ENCODE measurements around the gene FZD10. TPM values are rescaled to one million over a fixed set of nuclear protein-coding genes. Genes with fewer than 3 reads are reported as not detected.

FZD10 gene
- total RNA-seq, 1 experiment from 2014 or later = not detected

DNA sequence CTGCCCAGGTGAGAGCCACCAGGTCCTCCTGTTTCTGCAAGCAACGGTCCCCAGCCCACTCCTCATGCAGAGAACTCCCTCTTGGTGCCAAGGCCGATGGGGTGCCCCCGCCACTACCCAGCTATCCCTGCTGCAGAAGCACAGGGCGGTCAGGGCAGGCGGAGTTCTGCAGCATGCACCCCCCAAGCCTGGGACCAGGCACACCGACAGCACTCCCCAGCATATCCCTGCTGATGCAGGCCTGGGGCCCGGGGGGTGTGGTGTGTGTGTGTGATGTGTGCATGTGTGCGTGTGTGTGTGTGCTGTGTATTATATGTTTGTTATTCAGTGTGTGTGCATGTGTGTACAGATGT lies 27.7 kb upstream of the FZD10 start:
- no peaks in the 10 kb centered on the region for H3K27me3 Mint-ChIP-seq (ENCODE audit: insufficient read depth, unreplicated experiment)
- peaks cover 14% of the 10 kb centered on the region for H3K4me1 Mint-ChIP-seq (ENCODE audit: insufficient read depth, unreplicated experiment)
- intact Hi-C loops (cut with micrococcal nuclease) = no loop called here
- no peaks in the 10 kb centered on the region for H3K36me3 Mint-ChIP-seq (ENCODE audit: insufficient read depth, unreplicated experiment)
- H3K4me3 Mint-ChIP-seq (ENCODE audit: unreplicated experiment) = no peak overlapping the region
- ChIA-PET CTCF (interaction anchor here (0.6 kb wide), 1 partner anchor 1470 kb away, joined by 3 read pairs; no protein-coding TSS in a partner anchor), POLR2A (no interaction called here)
- no TSS peak for BruUV-seq (replicated peaks)
- no peak for DNase-seq (ENCODE audit: unreplicated experiment)
- H3K9me3 Mint-ChIP-seq (ENCODE audit: unreplicated experiment) = peaks cover 7% of the 10 kb centered on the region
- TF ChIP-seq, protein P1, sequence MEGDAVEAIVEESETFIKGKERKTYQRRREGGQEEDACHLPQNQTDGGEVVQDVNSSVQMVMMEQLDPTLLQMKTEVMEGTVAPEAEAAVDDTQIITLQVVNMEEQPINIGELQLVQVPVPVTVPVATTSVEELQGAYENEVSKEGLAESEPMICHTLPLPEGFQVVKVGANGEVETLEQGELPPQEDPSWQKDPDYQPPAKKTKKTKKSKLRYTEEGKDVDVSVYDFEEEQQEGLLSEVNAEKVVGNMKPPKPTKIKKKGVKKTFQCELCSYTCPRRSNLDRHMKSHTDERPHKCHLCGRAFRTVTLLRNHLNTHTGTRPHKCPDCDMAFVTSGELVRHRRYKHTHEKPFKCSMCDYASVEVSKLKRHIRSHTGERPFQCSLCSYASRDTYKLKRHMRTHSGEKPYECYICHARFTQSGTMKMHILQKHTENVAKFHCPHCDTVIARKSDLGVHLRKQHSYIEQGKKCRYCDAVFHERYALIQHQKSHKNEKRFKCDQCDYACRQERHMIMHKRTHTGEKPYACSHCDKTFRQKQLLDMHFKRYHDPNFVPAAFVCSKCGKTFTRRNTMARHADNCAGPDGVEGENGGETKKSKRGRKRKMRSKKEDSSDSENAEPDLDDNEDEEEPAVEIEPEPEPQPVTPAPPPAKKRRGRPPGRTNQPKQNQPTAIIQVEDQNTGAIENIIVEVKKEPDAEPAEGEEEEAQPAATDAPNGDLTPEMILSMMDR (IDR thresholded peaks at IDR 0.05; ENCODE audit: unreplicated experiment) = no peak
- H3K27ac Mint-ChIP-seq (ENCODE audit: low read depth, unreplicated experiment) = no peak overlapping the region

DNA sequence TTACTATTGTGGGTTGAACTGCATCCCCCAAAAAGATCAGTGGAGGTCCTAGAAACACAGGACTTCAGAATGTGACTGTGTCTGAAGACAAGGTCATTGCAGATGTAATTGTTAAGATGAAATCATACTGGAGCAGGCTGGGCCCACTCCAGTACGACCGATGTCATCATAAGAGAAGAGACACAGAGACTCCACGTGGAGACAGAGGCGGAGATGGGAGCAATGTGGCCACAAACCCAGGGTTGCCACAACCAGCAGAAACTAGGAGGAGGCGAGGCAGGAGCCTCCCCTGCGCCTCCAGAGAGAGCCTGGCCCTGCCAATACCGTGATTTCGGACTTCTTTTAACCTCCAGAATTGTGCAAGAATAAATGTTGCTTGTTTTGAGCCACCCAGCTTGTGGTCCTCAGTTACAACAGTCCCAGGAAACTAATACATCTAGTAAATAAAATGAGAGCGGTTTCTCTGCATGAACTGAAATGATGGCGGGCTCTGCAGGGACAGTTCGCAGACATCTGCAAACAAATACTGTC lies 25.7 kb upstream of the FZD10 start:
- peak overlapping the region; percentile 26 for H3K4me3 Mint-ChIP-seq (ENCODE audit: unreplicated experiment)
- H3K27me3 Mint-ChIP-seq (ENCODE audit: insufficient read depth, unreplicated experiment) = no peaks in the 10 kb centered on the region
- DNase-seq (ENCODE audit: unreplicated experiment) = peak; percentile 38
- no peaks in the 10 kb centered on the region for H3K9me3 Mint-ChIP-seq (ENCODE audit: unreplicated experiment)
- BruUV-seq (replicated peaks) = no TSS peak
- peaks cover 14% of the 10 kb centered on the region for H3K4me1 Mint-ChIP-seq (ENCODE audit: insufficient read depth, unreplicated experiment)
- intact Hi-C loops (cut with micrococcal nuclease) = no loop called here
- no peaks in the 10 kb centered on the region for H3K36me3 Mint-ChIP-seq (ENCODE audit: insufficient read depth, unreplicated experiment)
- TF ChIP-seq, protein P1 (IDR thresholded peaks at IDR 0.05; ENCODE audit: unreplicated experiment) = no peak
- no peak overlapping the region for H3K27ac Mint-ChIP-seq (ENCODE audit: low read depth, unreplicated experiment)
- ChIA-PET CTCF (interaction anchor here (0.8 kb wide), 2 partner anchors 12 to 68 kb away, joined by 3 read pairs; no protein-coding TSS in a partner anchor), POLR2A (interaction anchor here (0.9 to 2.8 kb wide), 6 partner anchors 8 to 56 kb away, joined by 3 to 14 read pairs (median 8); no protein-coding TSS in a partner anchor)

DNA sequence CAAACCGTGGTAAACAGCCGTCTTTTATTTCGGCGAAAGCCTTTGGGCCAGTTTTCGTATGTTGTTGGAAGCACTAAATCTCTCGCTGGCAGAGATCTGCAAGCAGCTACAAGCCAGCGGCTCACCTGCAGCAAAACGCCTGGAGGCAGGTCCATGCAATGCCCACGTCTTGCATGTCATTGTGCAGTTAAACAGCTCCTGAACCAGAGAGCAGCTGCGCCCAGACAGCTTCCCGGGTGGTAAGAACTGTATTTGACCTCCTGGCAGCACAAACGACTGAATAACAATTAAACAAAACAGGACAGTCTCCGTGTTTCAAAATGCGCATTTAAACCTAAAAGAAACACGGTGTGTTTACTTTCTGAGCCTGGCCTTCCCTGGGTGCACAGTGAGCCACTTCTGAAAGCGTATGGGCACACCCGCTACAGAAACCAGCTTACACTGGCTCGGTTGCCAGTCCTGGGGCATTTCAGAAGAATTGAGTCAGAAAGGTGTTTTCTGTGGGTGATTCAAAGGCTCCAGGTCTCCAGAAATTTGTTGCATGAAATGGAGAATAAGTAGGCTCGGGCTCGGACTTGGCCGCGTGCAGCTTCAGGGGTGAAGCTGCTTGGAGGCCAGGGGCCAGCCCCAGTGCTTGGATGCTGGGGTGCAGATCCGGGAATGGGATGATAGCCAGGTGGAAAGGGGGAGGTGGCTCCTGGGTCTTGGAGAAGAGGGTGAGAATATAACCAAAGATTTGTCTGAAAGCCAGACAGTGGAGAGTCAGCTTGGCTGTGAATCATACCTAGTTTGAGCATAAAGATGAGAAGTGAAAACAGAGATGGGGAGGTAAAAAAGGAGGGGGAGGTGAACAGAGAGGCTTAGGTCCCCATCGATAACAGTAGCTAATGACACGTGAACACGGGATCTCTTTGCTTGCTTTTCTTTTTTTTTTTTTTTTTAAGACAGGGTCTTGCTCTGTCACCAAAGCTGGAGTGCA lies 24.9 kb upstream of the FZD10 start:
- peak overlapping the region; percentile 29 for H3K4me3 Mint-ChIP-seq (ENCODE audit: unreplicated experiment)
- DNase-seq (ENCODE audit: unreplicated experiment) = peak; percentile 69
- ChIA-PET CTCF (interaction anchor here (0.6 to 0.8 kb wide), 3 partner anchors 11 to 610 kb away, joined by 3 to 6 read pairs (median 3); no protein-coding TSS in a partner anchor), POLR2A (interaction anchor here (0.9 to 2.8 kb wide), 7 partner anchors 9 to 58 kb away, joined by 3 to 14 read pairs (median 7); no protein-coding TSS in a partner anchor)
- H3K27me3 Mint-ChIP-seq (ENCODE audit: insufficient read depth, unreplicated experiment) = no peaks in the 10 kb centered on the region
- no TSS peak for BruUV-seq (replicated peaks)
- TF ChIP-seq, protein P1 (IDR thresholded peaks at IDR 0.05; ENCODE audit: unreplicated experiment) = no peak
- H3K4me1 Mint-ChIP-seq (ENCODE audit: insufficient read depth, unreplicated experiment) = peaks cover 16% of the 10 kb centered on the region
- intact Hi-C loops (cut with micrococcal nuclease) = no loop called here
- H3K36me3 Mint-ChIP-seq (ENCODE audit: insufficient read depth, unreplicated experiment) = no peaks in the 10 kb centered on the region
- peak overlapping the region; percentile 82 for H3K27ac Mint-ChIP-seq (ENCODE audit: low read depth, unreplicated experiment)
- H3K9me3 Mint-ChIP-seq (ENCODE audit: unreplicated experiment) = no peaks in the 10 kb centered on the region

DNA sequence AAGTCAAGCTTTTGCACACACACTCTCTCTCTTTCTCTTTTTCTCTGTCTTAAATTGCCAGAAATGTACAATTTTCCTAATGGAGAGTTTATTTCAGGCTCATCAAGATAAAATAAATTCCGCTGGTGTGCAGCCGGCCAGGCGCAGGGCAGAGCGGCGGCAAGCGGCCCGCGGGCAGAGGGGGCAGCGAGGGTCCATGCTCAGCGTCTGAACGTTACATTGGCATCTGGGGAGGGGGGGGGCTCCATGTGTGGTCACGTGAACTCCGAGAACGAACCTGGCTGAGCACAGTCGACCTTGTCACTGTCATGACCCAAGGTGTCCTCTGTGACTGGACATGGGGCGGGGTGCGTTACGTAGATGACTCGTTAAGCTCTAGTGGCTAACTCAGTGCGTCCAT lies 23.8 kb upstream of the FZD10 start:
- no peak overlapping the region for H3K4me3 Mint-ChIP-seq (ENCODE audit: unreplicated experiment)
- CTCF ChIA-PET = no interaction called here
- H3K36me3 Mint-ChIP-seq (ENCODE audit: insufficient read depth, unreplicated experiment) = no peaks in the 10 kb centered on the region
- intact Hi-C loops (cut with micrococcal nuclease) = no loop called here
- POLR2A ChIA-PET = interaction anchor here (2.8 kb wide), 1 partner anchor 12 kb away, joined by 11 read pairs; no protein-coding TSS in a partner anchor
- TF ChIP-seq, protein P1 (IDR thresholded peaks at IDR 0.05; ENCODE audit: unreplicated experiment) = no peak
- BruUV-seq (replicated peaks) = no TSS peak
- H3K27ac Mint-ChIP-seq (ENCODE audit: low read depth, unreplicated experiment) = no peak overlapping the region
- peaks cover 20% of the 10 kb centered on the region for H3K4me1 Mint-ChIP-seq (ENCODE audit: insufficient read depth, unreplicated experiment)
- H3K9me3 Mint-ChIP-seq (ENCODE audit: unreplicated experiment) = no peaks in the 10 kb centered on the region
- H3K27me3 Mint-ChIP-seq (ENCODE audit: insufficient read depth, unreplicated experiment) = no peaks in the 10 kb centered on the region
- DNase-seq (ENCODE audit: unreplicated experiment) = no peak
